ENCODE results near the gene MAST2. TPM values are rescaled to one million over a fixed set of nuclear protein-coding genes. Genes with fewer than 3 reads are reported as not detected.
"Not testable (repeated sequence)": the region's sequence is repeated elsewhere in the genome, so short reads cannot be mapped to it uniquely, and the experiment has no call there.

The MAST2 gene
- total RNA-seq, 5 donors from 2014 or later (not counting 1 experiment from before 2014, with no cell fraction given): 7.4 to 9.7 (median 7.6) TPM

GRCh38 chr1:45868861-45869260, 65.4 kb downstream of the MAST2 start:
- POLR2A ChIA-PET: no interaction called here
- Mint-ChIP-seq H3K4me3 (no peak overlapping the region), H3K4me1 (peaks cover 5 to 16% (median 8%) of the 10 kb centered on the region in 3 donors), H3K27ac (no peak overlapping the region), H3K36me3 (peaks cover 3% of the 10 kb centered on the region), H3K9me3 (no peaks in the 10 kb centered on the region), H3K27me3 (no peaks in the 10 kb centered on the region)
- Histone ChIP-seq H3K4me1 (ENCODE audit: control insufficient read depth in 1 of 2, extremely low read depth in 1 of 2, insufficient read depth in 2 of 2, low read length in 2 of 2) (no peaks in the 10 kb centered on the region), H3K27ac (ENCODE audit: low read length) (no peak overlapping the region), H3K36me3 (ENCODE audit: control insufficient read depth in 2 of 2, extremely low read depth in 1 of 2, insufficient read depth in 1 of 2, low read length in 1 of 2) (no peaks in the 10 kb centered on the region), H3K27me3 (replicated peaks in 1 of 2; ENCODE audit: control insufficient read depth in 2 of 2, extremely low read depth in 1 of 2, insufficient read depth in 2 of 2, low read length in 1 of 2) (no peaks in the 10 kb centered on the region), H3K4me3 (ENCODE audit: control insufficient read depth in 1 of 2, extremely low read depth in 1 of 2, low read length in 1 of 2) (no peak overlapping the region), H3K9me3 (no peaks in the 10 kb centered on the region)
- CTCF ChIA-PET: no interaction called here
- no peak for ATAC-seq (replicated peaks in 1 of 4)
- DNase-seq: no peak

- H3K27ac ChIP-seq (ENCODE audit: low read length): no peak overlapping the region
- no peaks in the 10 kb centered on the region for H3K9me3 Mint-ChIP-seq
- peaks cover 5 to 8% (median 8%) of the 10 kb centered on the region in 3 donors for H3K4me1 Mint-ChIP-seq
- no peaks in the 10 kb centered on the region for H3K27me3 Mint-ChIP-seq
- no peaks in the 10 kb centered on the region for H3K36me3 ChIP-seq (ENCODE audit: control insufficient read depth in 2 of 2, extremely low read depth in 1 of 2, insufficient read depth in 1 of 2, low read length in 1 of 2)
- WGBS (ENCODE audit: insufficient coverage): no CpG with 5 or more reads among the region's 6 CpGs
- H3K9me3 ChIP-seq: no peaks in the 10 kb centered on the region
- no peak overlapping the region for H3K27ac Mint-ChIP-seq
- DNase-seq (no peak), ATAC-seq (replicated peaks in 1 of 4) (no peak)
- ChIA-PET POLR2A (no interaction called here), CTCF (no interaction called here)
- H3K4me3 ChIP-seq (ENCODE audit: control insufficient read depth in 1 of 2, extremely low read depth in 1 of 2, low read length in 1 of 2): no peak overlapping the region
- no peaks in the 10 kb centered on the region for H3K4me1 ChIP-seq (ENCODE audit: control insufficient read depth in 1 of 2, extremely low read depth in 1 of 2, insufficient read depth in 2 of 2, low read length in 2 of 2)
- peaks cover 3% of the 10 kb centered on the region for H3K36me3 Mint-ChIP-seq
- H3K27me3 ChIP-seq (replicated peaks in 1 of 2; ENCODE audit: control insufficient read depth in 2 of 2, extremely low read depth in 1 of 2, insufficient read depth in 2 of 2, low read length in 1 of 2): no peaks in the 10 kb centered on the region
- no peak overlapping the region for H3K4me3 Mint-ChIP-seq
Observed at GRCh38 chr1:45870500-45870899, 67.1 kb downstream of the MAST2 start.

- H3K4me1 Mint-ChIP-seq; H3K4me3 ChIP-seq (ENCODE audit: control insufficient read depth in 1 of 2, extremely low read depth in 1 of 2, low read length in 1 of 2); H3K4me3 Mint-ChIP-seq; ATAC-seq (replicated peaks in 1 of 4); H3K36me3 Mint-ChIP-seq; H3K9me3 ChIP-seq; H3K27ac Mint-ChIP-seq; H3K36me3 ChIP-seq (ENCODE audit: control insufficient read depth in 2 of 2, extremely low read depth in 1 of 2, insufficient read depth in 1 of 2, low read length in 1 of 2); DNase-seq; H3K27me3 ChIP-seq (replicated peaks in 1 of 2; ENCODE audit: control insufficient read depth in 2 of 2, extremely low read depth in 1 of 2, insufficient read depth in 2 of 2, low read length in 1 of 2); H3K27me3 Mint-ChIP-seq; H3K4me1 ChIP-seq (ENCODE audit: control insufficient read depth in 1 of 2, extremely low read depth in 1 of 2, insufficient read depth in 2 of 2, low read length in 2 of 2); H3K27ac ChIP-seq (ENCODE audit: low read length); H3K9me3 Mint-ChIP-seq: not testable (repeated sequence)
- POLR2A ChIA-PET: interaction anchor here in 1 of 2 donors (0.7 kb wide), 1 partner anchor 41 kb away, joined by 5 read pairs; no protein-coding TSS in a partner anchor
- CTCF ChIA-PET: interaction anchor here in 1 of 2 donors (0.7 kb wide), 1 partner anchor 1034 kb away, joined by 4 read pairs; no protein-coding TSS in a partner anchor
- 99% methylated on average over 9 of the region's 14 CpGs for WGBS (ENCODE audit: insufficient coverage)
Observed at GRCh38 chr1:45872173-45872801, 68.9 kb downstream of the MAST2 start.

GRCh38 chr1:45876000-45876617, 72.7 kb downstream of the MAST2 start:
- no peak overlapping the region for H3K4me3 Mint-ChIP-seq
- POLR2A ChIA-PET: no interaction called here

GRCh38 chr1:45877264-45877663, 73.9 kb downstream of the MAST2 start:
- Mint-ChIP-seq H3K4me3 (no peak overlapping the region), H3K9me3 (no peaks in the 10 kb centered on the region), H3K36me3 (no peaks in the 10 kb centered on the region), H3K27me3 (no peaks in the 10 kb centered on the region), H3K4me1 (no peaks in the 10 kb centered on the region), H3K27ac (no peak overlapping the region)
- DNase-seq (no peak), ATAC-seq (replicated peaks in 1 of 4) (no peak)
- Histone ChIP-seq H3K9me3 (no peaks in the 10 kb centered on the region), H3K27me3 (replicated peaks in 1 of 2; ENCODE audit: control insufficient read depth in 2 of 2, extremely low read depth in 1 of 2, insufficient read depth in 2 of 2, low read length in 1 of 2) (no peaks in the 10 kb centered on the region), H3K36me3 (ENCODE audit: control insufficient read depth in 2 of 2, extremely low read depth in 1 of 2, insufficient read depth in 1 of 2, low read length in 1 of 2) (no peaks in the 10 kb centered on the region), H3K4me1 (ENCODE audit: control insufficient read depth in 1 of 2, extremely low read depth in 1 of 2, insufficient read depth in 2 of 2, low read length in 2 of 2) (no peaks in the 10 kb centered on the region), H3K27ac (ENCODE audit: low read length) (no peak overlapping the region), H3K4me3 (ENCODE audit: control insufficient read depth in 1 of 2, extremely low read depth in 1 of 2, low read length in 1 of 2) (no peak overlapping the region)
- POLR2A ChIA-PET: no interaction called here
- no CpG with 5 or more reads among the region's 4 CpGs for WGBS (ENCODE audit: insufficient coverage)
- CTCF ChIA-PET: no interaction called here

More at GRCh38 chr1:45876000-45876617, 72.7 kb downstream of the MAST2 start:
- Histone ChIP-seq H3K27me3 (replicated peaks in 1 of 2; ENCODE audit: control insufficient read depth in 2 of 2, extremely low read depth in 1 of 2, insufficient read depth in 2 of 2, low read length in 1 of 2) (no peaks in the 10 kb centered on the region), H3K9me3 (no peaks in the 10 kb centered on the region), H3K36me3 (ENCODE audit: control insufficient read depth in 2 of 2, extremely low read depth in 1 of 2, insufficient read depth in 1 of 2, low read length in 1 of 2) (no peaks in the 10 kb centered on the region), H3K4me3 (ENCODE audit: control insufficient read depth in 1 of 2, extremely low read depth in 1 of 2, low read length in 1 of 2) (no peak overlapping the region), H3K27ac (ENCODE audit: low read length) (no peak overlapping the region), H3K4me1 (ENCODE audit: control insufficient read depth in 1 of 2, extremely low read depth in 1 of 2, insufficient read depth in 2 of 2, low read length in 2 of 2) (no peaks in the 10 kb centered on the region)
- WGBS (ENCODE audit: insufficient coverage): 90% methylated on average over 2 of the region's 2 CpGs
- Mint-ChIP-seq H3K27ac (no peak overlapping the region), H3K9me3 (no peaks in the 10 kb centered on the region), H3K27me3 (no peaks in the 10 kb centered on the region), H3K4me1 (no peaks in the 10 kb centered on the region), H3K36me3 (peaks cover 3% of the 10 kb centered on the region)
- CTCF ChIA-PET: no interaction called here
- no peak for DNase-seq
- ATAC-seq (replicated peaks in 1 of 4): no peak

- H3K27me3 Mint-ChIP-seq: no peaks in the 10 kb centered on the region
- no peak overlapping the region for H3K4me3 ChIP-seq (ENCODE audit: control insufficient read depth in 1 of 2, extremely low read depth in 1 of 2, low read length in 1 of 2)
- H3K4me1 Mint-ChIP-seq: no peaks in the 10 kb centered on the region
- H3K36me3 Mint-ChIP-seq: no peaks in the 10 kb centered on the region
- WGBS (ENCODE audit: insufficient coverage): no CpG with 5 or more reads among the region's 4 CpGs
- H3K9me3 Mint-ChIP-seq: no peaks in the 10 kb centered on the region
- H3K27ac Mint-ChIP-seq: no peak overlapping the region
- ChIA-PET POLR2A (no interaction called here), CTCF (no interaction called here)
- H3K9me3 ChIP-seq: no peaks in the 10 kb centered on the region
- DNase-seq (no peak), ATAC-seq (replicated peaks in 1 of 4) (no peak)
- H3K36me3 ChIP-seq (ENCODE audit: control insufficient read depth in 2 of 2, extremely low read depth in 1 of 2, insufficient read depth in 1 of 2, low read length in 1 of 2): no peaks in the 10 kb centered on the region
- H3K27me3 ChIP-seq (replicated peaks in 1 of 2; ENCODE audit: control insufficient read depth in 2 of 2, extremely low read depth in 1 of 2, insufficient read depth in 2 of 2, low read length in 1 of 2): no peaks in the 10 kb centered on the region
- no peak overlapping the region for H3K4me3 Mint-ChIP-seq
- H3K27ac ChIP-seq (ENCODE audit: low read length): no peak overlapping the region
- no peaks in the 10 kb centered on the region for H3K4me1 ChIP-seq (ENCODE audit: control insufficient read depth in 1 of 2, extremely low read depth in 1 of 2, insufficient read depth in 2 of 2, low read length in 2 of 2)
Observed at GRCh38 chr1:45879885-45880598, 76.6 kb downstream of the MAST2 start.

Data from T-cell (primary cell).